CD4-positive, alpha-beta T cell (primary cell): ENCODE data around the gene FCGR3B. TPM values are rescaled to one million over a fixed set of nuclear protein-coding genes. Genes with fewer than 3 reads are reported as not detected.
"Not testable (repeated sequence)": the region's sequence is repeated elsewhere in the genome, so short reads cannot be mapped to it uniquely, and the experiment has no call there.

ENCODE experiments used
- ATAC-seq: fragments of 200-7000 bp; cut with Tn5 transposase; one replicate; pipeline ENCODE4 v1.10.0; 2022; ENCODE audit warnings: mild to moderate bottlenecking; ENCODE audit not compliant: poor library complexity
- CTCF ChIA-PET: fragments of 350-600 bp; sonication (Branson Sonifier 250); formaldehyde crosslinking; loops from one replicate; lab custom pipeline; 2021; ENCODE audit warnings: antibody characterized with exemption, inconsistent platforms; lab: Charles Lee
- POLR2A ChIA-PET: fragments of 350-600 bp; sonication (Branson Sonifier 250); formaldehyde crosslinking; loops from one replicate; lab custom pipeline; 2021; ENCODE audit warnings: antibody characterized with exemption, inconsistent platforms; lab: Charles Lee
- DNase-seq, 14 experiments: peaks; one replicate each; pipeline ENCODE4 v3.0.0-alpha.2; 2013 to 2020; ENCODE audit warnings: mixed read lengths in 2 of 14
- H3K27ac ChIP-seq, 2 donors: one replicate each; pipeline versions ENCODE4 v1.5.1 to v1.7.0; 2013; ENCODE audit warnings: low read length in 2 of 2, low read depth in 1 of 2, mild to moderate bottlenecking in 1 of 2
- H3K27me3 ChIP-seq, 2 experiments: 1 replicate in 1 of 2; 2 replicates in 1 of 2; pipeline versions ENCODE4 v1.6.1 to v1.7.0; 2013; ENCODE audit warnings: low read length in 2 of 2, control low read depth in 1 of 2, mild to moderate bottlenecking in 1 of 2, moderate library complexity in 1 of 2; ENCODE audit not compliant: insufficient read depth in 2 of 2, control insufficient read depth in 1 of 2
- H3K36me3 ChIP-seq: one replicate; pipeline ENCODE4 v1.6.1; 2013; ENCODE audit warnings: low read length, control low read depth; ENCODE audit not compliant: insufficient read depth
- H3K4me1 ChIP-seq: one replicate; pipeline ENCODE4 v1.6.1; 2013; ENCODE audit warnings: low read length, control low read depth; ENCODE audit not compliant: insufficient read depth
- H3K4me3 ChIP-seq: one replicate; pipeline ENCODE4 v1.5.1; 2013; ENCODE audit warnings: mild to moderate bottlenecking, low read length, moderate library complexity
- H3K9me3 ChIP-seq, 2 experiments: 1 replicate in 1 of 2; 2 replicates in 1 of 2; pipeline versions ENCODE4 v1.6.1 to v1.7.0; 2013; ENCODE audit warnings: low read length in 2 of 2, mild to moderate bottlenecking in 2 of 2, control low read depth in 1 of 2, moderate library complexity in 1 of 2; ENCODE audit not compliant: control insufficient read depth in 1 of 2, insufficient read depth in 1 of 2
- H3K27ac Mint-ChIP-seq: one replicate; pipeline ENCODE4 v1.8.0; 2020; ENCODE audit warnings: mixed read lengths
- H3K27me3 Mint-ChIP-seq: one replicate; pipeline ENCODE4 v1.8.0; 2021; ENCODE audit warnings: mixed read lengths
- H3K36me3 Mint-ChIP-seq: one replicate; pipeline ENCODE4 v1.8.0; 2021; ENCODE audit warnings: low read depth, mixed read lengths
- H3K4me1 Mint-ChIP-seq: one replicate; pipeline ENCODE4 v1.8.0; 2021; ENCODE audit warnings: low read depth, mixed read lengths
- H3K4me3 Mint-ChIP-seq: one replicate; pipeline ENCODE4 v1.8.0; 2020; ENCODE audit warnings: mild to moderate bottlenecking, mixed read lengths
- H3K9me3 Mint-ChIP-seq: one replicate; pipeline ENCODE4 v1.8.0; 2020; ENCODE audit warnings: mixed read lengths
- intact Hi-C, 2 experiments: fragments of 100-400 bp; cut with DNase I in 1 of 2; cut with micrococcal nuclease in 1 of 2; formaldehyde crosslinking; loops; one replicate each; pipeline versions ENCODE4 v1.15.1 to v1.9.0; 2023 to 2025; cut with DNase I, micrococcal nuclease
- total RNA-seq, 174 experiments: library from RNA in 2 of 174; stranded (reverse) in 2 of 174; gene quantifications; one replicate each; pipeline ENCODE4 v1.2.3 and lab custom pipeline; 2021 to 2026
- TF ChIP-seq, protein P1 (sequence below): fragments of 200-600 bp; IDR thresholded peaks from one replicate; pipeline ENCODE4 v1.8.0; 2022; ENCODE audit warnings: antibody characterized with exemption, mild to moderate bottlenecking

FCGR3B gene
- total RNA-seq, 2 experiments from 2014 or later: not detected

DNA sequence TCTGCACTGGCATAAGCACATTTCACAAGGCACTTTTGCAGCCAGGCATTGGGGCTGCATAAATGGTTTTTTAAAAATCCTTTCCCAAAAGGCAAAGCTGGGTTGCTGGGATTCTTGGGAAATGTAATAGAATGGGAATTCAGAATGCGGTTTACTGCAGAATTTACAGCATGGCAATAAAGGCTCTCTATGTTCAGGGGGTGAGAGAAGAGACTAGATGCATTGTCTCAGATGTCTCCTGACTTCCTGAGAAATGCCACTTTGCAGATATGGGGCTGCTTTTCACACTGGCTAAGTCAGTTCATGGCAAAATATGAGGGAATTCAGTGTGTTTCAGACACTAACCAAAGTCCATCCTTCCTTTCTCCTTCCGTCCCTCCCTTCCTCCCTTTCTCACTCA is 45.5 kb upstream of the FCGR3B start:
- no peak overlapping the region for H3K27ac Mint-ChIP-seq

DNA sequence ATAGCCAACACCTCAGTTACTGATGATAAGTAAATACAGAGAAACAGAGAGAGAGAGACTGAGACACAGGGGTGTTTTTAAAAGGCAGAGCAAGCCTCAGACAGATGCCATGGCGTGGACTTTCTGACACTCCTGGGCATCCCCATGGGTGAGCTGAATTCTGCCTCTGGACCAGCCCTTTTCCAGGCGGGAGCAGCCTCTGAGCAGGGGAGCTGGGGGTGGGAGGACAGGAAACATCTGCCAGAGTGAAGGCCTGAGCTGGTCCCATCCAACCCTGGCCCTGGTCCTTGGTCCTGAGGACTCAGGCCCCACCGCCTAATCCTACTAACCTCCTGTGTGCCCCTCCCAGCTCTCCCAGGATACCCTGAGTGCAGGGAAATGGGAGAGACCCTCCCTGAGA is 43.9 kb upstream of the FCGR3B start:
- H3K27ac Mint-ChIP-seq, H3K9me3 Mint-ChIP-seq, POLR2A ChIA-PET, H3K4me3 ChIP-seq, H3K4me1 Mint-ChIP-seq, H3K9me3 ChIP-seq, H3K4me3 Mint-ChIP-seq, ATAC-seq, CTCF ChIA-PET, H3K4me1 ChIP-seq, H3K27me3 ChIP-seq, H3K36me3 Mint-ChIP-seq, H3K27ac ChIP-seq, DNase-seq, intact Hi-C loops, H3K36me3 ChIP-seq: not testable (repeated sequence)
- peaks cover 15% of the 10 kb centered on the region for H3K27me3 Mint-ChIP-seq

More for the DNA sequence above, 45.5 kb upstream of the FCGR3B start:
- peaks cover 19% of the 10 kb centered on the region for H3K27me3 Mint-ChIP-seq
- H3K9me3 Mint-ChIP-seq: no peaks in the 10 kb centered on the region
- ChIA-PET POLR2A (no interaction called here), CTCF (no interaction called here)
- no peaks in the 10 kb centered on the region for H3K27me3 ChIP-seq
- no peak for ATAC-seq
- intact Hi-C loops: no loop called here
- H3K4me3 Mint-ChIP-seq: no peak overlapping the region
- no peak overlapping the region for H3K4me3 ChIP-seq
- H3K4me1 Mint-ChIP-seq: no peaks in the 10 kb centered on the region
- no peaks in the 10 kb centered on the region for H3K9me3 ChIP-seq
- no peaks in the 10 kb centered on the region for H3K36me3 Mint-ChIP-seq
- DNase-seq: no peak
- H3K36me3 ChIP-seq: no peaks in the 10 kb centered on the region
- H3K27ac ChIP-seq: no peak overlapping the region
- TF ChIP-seq, protein P1, sequence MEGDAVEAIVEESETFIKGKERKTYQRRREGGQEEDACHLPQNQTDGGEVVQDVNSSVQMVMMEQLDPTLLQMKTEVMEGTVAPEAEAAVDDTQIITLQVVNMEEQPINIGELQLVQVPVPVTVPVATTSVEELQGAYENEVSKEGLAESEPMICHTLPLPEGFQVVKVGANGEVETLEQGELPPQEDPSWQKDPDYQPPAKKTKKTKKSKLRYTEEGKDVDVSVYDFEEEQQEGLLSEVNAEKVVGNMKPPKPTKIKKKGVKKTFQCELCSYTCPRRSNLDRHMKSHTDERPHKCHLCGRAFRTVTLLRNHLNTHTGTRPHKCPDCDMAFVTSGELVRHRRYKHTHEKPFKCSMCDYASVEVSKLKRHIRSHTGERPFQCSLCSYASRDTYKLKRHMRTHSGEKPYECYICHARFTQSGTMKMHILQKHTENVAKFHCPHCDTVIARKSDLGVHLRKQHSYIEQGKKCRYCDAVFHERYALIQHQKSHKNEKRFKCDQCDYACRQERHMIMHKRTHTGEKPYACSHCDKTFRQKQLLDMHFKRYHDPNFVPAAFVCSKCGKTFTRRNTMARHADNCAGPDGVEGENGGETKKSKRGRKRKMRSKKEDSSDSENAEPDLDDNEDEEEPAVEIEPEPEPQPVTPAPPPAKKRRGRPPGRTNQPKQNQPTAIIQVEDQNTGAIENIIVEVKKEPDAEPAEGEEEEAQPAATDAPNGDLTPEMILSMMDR: no peak
- H3K4me1 ChIP-seq: no peaks in the 10 kb centered on the region

DNA sequence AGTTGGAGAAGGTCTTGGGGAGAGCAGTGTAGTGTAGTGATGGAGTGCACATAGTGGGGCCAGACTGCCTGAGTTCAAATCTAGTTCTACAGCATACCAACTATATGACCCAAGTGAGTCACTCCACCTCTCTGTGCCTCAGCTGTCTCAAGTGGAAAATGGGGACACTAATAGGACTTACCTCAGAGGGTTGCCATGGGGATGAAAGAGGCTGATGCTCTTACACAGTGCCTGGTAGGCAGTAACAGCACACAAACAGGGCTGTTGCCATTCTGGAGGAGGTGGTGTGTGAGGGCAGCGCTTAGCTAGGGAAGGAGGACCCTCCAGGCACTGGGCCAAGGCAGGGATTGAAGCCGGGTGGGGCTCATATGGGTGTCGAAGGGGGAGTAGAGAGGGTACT is 43.5 kb upstream of the FCGR3B start:
- intact Hi-C loops, DNase-seq: not testable (repeated sequence)

DNA sequence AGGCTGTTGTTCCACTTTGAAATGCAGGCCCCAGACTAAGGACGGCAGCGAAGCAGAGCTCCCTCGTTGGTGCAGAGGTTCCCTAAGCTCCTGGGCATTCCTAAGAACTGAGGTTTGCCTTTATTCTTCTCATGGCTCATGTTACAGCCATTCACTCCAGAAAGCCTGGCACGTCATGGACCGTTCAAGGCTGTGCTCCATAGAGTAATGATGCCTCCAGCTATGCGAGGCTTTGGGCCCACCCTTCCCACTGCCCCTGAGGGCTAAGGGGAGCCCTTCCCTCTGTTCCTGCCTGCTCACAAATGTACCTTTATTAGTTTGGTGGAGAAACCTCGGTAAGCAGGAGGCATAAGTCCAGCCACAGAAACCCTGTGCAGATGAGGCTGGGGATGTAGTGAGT is 42.5 kb upstream of the FCGR3B start:
- H3K27me3 ChIP-seq, H3K4me3 Mint-ChIP-seq, H3K9me3 Mint-ChIP-seq, H3K36me3 ChIP-seq, CTCF ChIA-PET, H3K36me3 Mint-ChIP-seq, ATAC-seq, H3K9me3 ChIP-seq, intact Hi-C loops, DNase-seq, H3K27ac Mint-ChIP-seq, H3K27ac ChIP-seq, H3K4me1 Mint-ChIP-seq, H3K4me3 ChIP-seq, POLR2A ChIA-PET, H3K4me1 ChIP-seq: not testable (repeated sequence)
- peaks cover 12% of the 10 kb centered on the region for H3K27me3 Mint-ChIP-seq

More for the DNA sequence above, 43.5 kb upstream of the FCGR3B start:
- H3K36me3 Mint-ChIP-seq, H3K9me3 ChIP-seq, H3K27ac Mint-ChIP-seq, CTCF ChIA-PET, H3K4me1 Mint-ChIP-seq, H3K9me3 Mint-ChIP-seq, H3K4me3 ChIP-seq, ATAC-seq, H3K36me3 ChIP-seq, H3K27me3 ChIP-seq, POLR2A ChIA-PET, H3K27ac ChIP-seq, H3K4me1 ChIP-seq, H3K4me3 Mint-ChIP-seq: not testable (repeated sequence)
- peaks cover 15% of the 10 kb centered on the region for H3K27me3 Mint-ChIP-seq

DNA sequence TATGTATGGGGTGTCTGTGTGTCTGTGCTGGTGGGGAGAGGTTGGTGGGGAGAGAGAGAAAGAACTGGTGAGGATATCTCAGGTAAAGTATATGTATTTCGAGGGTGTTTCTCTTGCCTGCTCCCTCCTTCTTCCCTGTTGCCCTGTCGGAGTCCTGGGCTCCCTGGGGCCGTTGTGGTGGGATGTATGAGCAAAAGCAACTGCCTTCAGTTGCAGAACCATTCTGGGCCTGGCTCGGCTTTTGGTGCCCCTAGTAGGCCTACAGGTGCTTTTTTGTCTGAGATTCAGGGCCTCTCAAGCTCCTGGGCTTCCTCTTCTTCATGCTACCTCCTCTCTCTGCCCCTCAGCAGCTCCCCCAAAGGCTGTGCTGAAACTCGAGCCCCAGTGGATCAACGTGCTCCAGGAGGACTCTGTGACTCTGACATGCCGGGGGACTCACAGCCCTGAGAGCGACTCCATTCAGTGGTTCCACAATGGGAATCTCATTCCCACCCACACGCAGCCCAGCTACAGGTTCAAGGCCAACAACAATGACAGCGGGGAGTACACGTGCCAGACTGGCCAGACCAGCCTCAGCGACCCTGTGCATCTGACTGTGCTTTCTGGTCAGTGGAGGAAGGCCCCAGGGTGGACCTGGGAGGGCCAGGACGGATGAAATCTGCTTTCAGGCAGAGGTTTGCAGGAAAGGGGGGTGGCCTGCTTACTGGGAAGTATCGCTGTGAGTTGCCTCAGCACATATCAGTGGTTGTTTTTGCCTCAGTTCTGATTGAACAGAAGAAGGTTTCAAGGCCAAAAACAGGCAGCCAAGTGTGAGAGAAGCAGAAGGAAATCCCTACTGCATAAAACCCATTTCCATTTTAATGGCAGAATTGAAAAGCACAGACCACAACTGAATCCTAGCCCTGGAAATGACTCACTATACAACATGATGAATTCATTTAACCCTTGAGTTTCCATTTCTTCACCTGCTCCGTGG is 40.4 kb upstream of the FCGR3B start:
- H3K27ac Mint-ChIP-seq, ATAC-seq, H3K36me3 Mint-ChIP-seq, intact Hi-C loops, H3K36me3 ChIP-seq, H3K9me3 Mint-ChIP-seq, H3K27me3 ChIP-seq, H3K4me3 ChIP-seq, POLR2A ChIA-PET, CTCF ChIA-PET, H3K9me3 ChIP-seq, DNase-seq, H3K27ac ChIP-seq, H3K27me3 Mint-ChIP-seq, H3K4me1 Mint-ChIP-seq, H3K4me1 ChIP-seq, H3K4me3 Mint-ChIP-seq: not testable (repeated sequence)

DNA sequence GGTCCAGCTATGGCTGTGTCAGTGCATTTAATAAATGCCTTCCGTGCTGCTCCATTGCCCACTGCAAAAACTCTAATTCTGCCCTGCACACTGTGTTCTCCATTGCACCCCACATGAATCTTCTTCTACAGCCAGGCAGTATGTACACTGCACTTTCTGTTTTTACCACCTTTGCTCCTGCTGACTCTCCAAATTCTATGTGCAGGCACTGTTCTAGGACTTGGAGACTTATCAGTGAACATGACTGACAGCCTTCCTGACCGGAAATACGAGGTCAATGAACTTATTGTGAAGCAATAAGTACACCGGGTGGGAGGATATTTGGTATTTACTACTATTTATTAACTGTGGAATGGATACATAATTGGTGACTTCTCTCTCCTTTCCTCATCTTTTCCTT is 33.7 kb upstream of the FCGR3B start:
- H3K9me3 ChIP-seq, H3K4me1 Mint-ChIP-seq, ATAC-seq, H3K27ac ChIP-seq, intact Hi-C loops, POLR2A ChIA-PET, H3K4me1 ChIP-seq, H3K9me3 Mint-ChIP-seq, DNase-seq, H3K4me3 Mint-ChIP-seq, H3K36me3 Mint-ChIP-seq, CTCF ChIA-PET, H3K27ac Mint-ChIP-seq, H3K36me3 ChIP-seq, H3K4me3 ChIP-seq, H3K27me3 ChIP-seq, H3K27me3 Mint-ChIP-seq: not testable (repeated sequence)
